Measurements from ENCODE around the gene DNAJC15. TPM values are rescaled to one million over a fixed set of nuclear protein-coding genes. Genes with fewer than 3 reads are reported as not detected.
A peak's percentile ranks its signal among the peaks of the same experiment; 100 is the strongest.

The DNAJC15 gene
- total RNA-seq, 1 experiment from 2014 or later, result 72.2 TPM

- CTCF ChIA-PET, result no interaction called here
- Mint-ChIP-seq H3K9me3 (ENCODE audit: unreplicated experiment) (no peaks in the 10 kb centered on the region), H3K36me3 (ENCODE audit: insufficient read depth, unreplicated experiment) (peaks cover 92% of the 10 kb centered on the region), H3K4me3 (ENCODE audit: unreplicated experiment) (no peak overlapping the region), H3K27ac (ENCODE audit: unreplicated experiment) (peak overlapping the region; percentile 8), H3K27me3 (ENCODE audit: insufficient read depth, unreplicated experiment) (no peaks in the 10 kb centered on the region), H3K4me1 (ENCODE audit: low read depth, unreplicated experiment) (peaks cover 28% of the 10 kb centered on the region)
- Histone ChIP-seq H3K9me3 (no peaks in the 10 kb centered on the region; the same call in 1 of the 2 replicates), H3K4me1 (no peaks in the 10 kb centered on the region), H3K4me3 (ENCODE audit: low read depth, low read length) (no peak overlapping the region), H3K27me3 (replicated peaks; ENCODE audit: control insufficient read depth, insufficient read depth, low read length) (no peaks in the 10 kb centered on the region), H3K36me3 (ENCODE audit: control insufficient read depth, insufficient read depth, low read length) (no peaks in the 10 kb centered on the region)
- intact Hi-C loops (cut with micrococcal nuclease; ENCODE audit: unreplicated experiment), result no loop called here
- TSS peak; percentile 6 for BruUV-seq (replicated peaks)
- POLR2A ChIA-PET, result no interaction called here
- TF ChIP-seq CTCF (IDR thresholded peaks at IDR 0.05; ENCODE audit: insufficient read depth in 1 of 2, low read depth in 1 of 2, low read length in 1 of 2, severe bottlenecking in 1 of 2, unreplicated experiment in 1 of 2), result no peak
- no peak for DNase-seq
Observed at GRCh38 chr13:43095771-43096719, 72.7 kb downstream of the DNAJC15 start.

GRCh38 chr13:43100667-43101066 is 77.3 kb downstream of the DNAJC15 start:
- Mint-ChIP-seq H3K9me3 (ENCODE audit: unreplicated experiment) (no peaks in the 10 kb centered on the region), H3K36me3 (ENCODE audit: insufficient read depth, unreplicated experiment) (peaks cover 89% of the 10 kb centered on the region), H3K4me3 (ENCODE audit: unreplicated experiment) (no peak overlapping the region), H3K27ac (ENCODE audit: unreplicated experiment) (peak overlapping the region; percentile 2), H3K4me1 (ENCODE audit: low read depth, unreplicated experiment) (peaks cover 26% of the 10 kb centered on the region), H3K27me3 (ENCODE audit: insufficient read depth, unreplicated experiment) (no peaks in the 10 kb centered on the region)
- Histone ChIP-seq H3K27me3 (replicated peaks; ENCODE audit: control insufficient read depth, insufficient read depth, low read length) (no peaks in the 10 kb centered on the region), H3K9me3 (no peaks in the 10 kb centered on the region; the same call in 1 of the 2 replicates), H3K4me1 (no peaks in the 10 kb centered on the region), H3K36me3 (ENCODE audit: control insufficient read depth, insufficient read depth, low read length) (no peaks in the 10 kb centered on the region), H3K4me3 (ENCODE audit: low read depth, low read length) (no peak overlapping the region)
- CTCF ChIA-PET, result no interaction called here
- no TSS peak for BruUV-seq (replicated peaks)
- intact Hi-C loops (cut with micrococcal nuclease; ENCODE audit: unreplicated experiment), result no loop called here
- no peak for DNase-seq
- POLR2A ChIA-PET, result interaction anchor here (0.6 to 1.1 kb wide), 2 partner anchors 12 to 138 kb away, joined by 3 read pairs; no protein-coding TSS in a partner anchor
- TF ChIP-seq CTCF (IDR thresholded peaks at IDR 0.05; ENCODE audit: insufficient read depth in 1 of 2, low read depth in 1 of 2, low read length in 1 of 2, severe bottlenecking in 1 of 2, unreplicated experiment in 1 of 2), result no peak

GRCh38 chr13:43102304-43102703 is 78.9 kb downstream of the DNAJC15 start:
- ChIA-PET POLR2A (no interaction called here), CTCF (no interaction called here)
- H3K27me3 ChIP-seq (replicated peaks; ENCODE audit: control insufficient read depth, insufficient read depth, low read length), result no peaks in the 10 kb centered on the region
- H3K27ac Mint-ChIP-seq (ENCODE audit: unreplicated experiment), result no peak overlapping the region
- intact Hi-C loops (cut with micrococcal nuclease; ENCODE audit: unreplicated experiment), result no loop called here
- H3K9me3 ChIP-seq, result no peaks in the 10 kb centered on the region; the same call in 1 of the 2 replicates
- H3K36me3 ChIP-seq (ENCODE audit: control insufficient read depth, insufficient read depth, low read length), result no peaks in the 10 kb centered on the region
- no TSS peak for BruUV-seq (replicated peaks)
- peaks cover 89% of the 10 kb centered on the region for H3K36me3 Mint-ChIP-seq (ENCODE audit: insufficient read depth, unreplicated experiment)
- H3K27me3 Mint-ChIP-seq (ENCODE audit: insufficient read depth, unreplicated experiment), result no peaks in the 10 kb centered on the region
- TF ChIP-seq CTCF (IDR thresholded peaks at IDR 0.05; ENCODE audit: insufficient read depth in 1 of 2, low read depth in 1 of 2, low read length in 1 of 2, severe bottlenecking in 1 of 2, unreplicated experiment in 1 of 2), result no peak
- H3K4me1 ChIP-seq, result no peaks in the 10 kb centered on the region; the same call in 1 of the 2 replicates
- no peak overlapping the region for H3K4me3 ChIP-seq (ENCODE audit: low read depth, low read length)
- peaks cover 24% of the 10 kb centered on the region for H3K4me1 Mint-ChIP-seq (ENCODE audit: low read depth, unreplicated experiment)
- H3K4me3 Mint-ChIP-seq (ENCODE audit: unreplicated experiment), result no peak overlapping the region
- no peaks in the 10 kb centered on the region for H3K9me3 Mint-ChIP-seq (ENCODE audit: unreplicated experiment)
- DNase-seq, result no peak

All from Caco-2 (cell line).